Iris pigment epithelial cell (primary cell): ENCODE measurements around the gene TBPL1.
A peak's percentile ranks its signal among the peaks of the same experiment; 100 is the strongest.
"Not testable (repeated sequence)": the region's sequence is repeated elsewhere in the genome, so short reads cannot be mapped to it uniquely, and the experiment has no call there.

ENCODE experiments used
- DNase-seq: peaks from one replicate; pipeline ENCODE4 v3.0.0-alpha.2; 2011; ENCODE audit warnings: low read depth

Gene TBPL1

GRCh38 chr6:133952815-133953633 lies at the start of gene TBPL1:
TBPL1 (plus strand) TSS chr6:133953224; CDS start chr6:133980126, 26,902 bp downstream.
- peak; percentile 93 for DNase-seq

GRCh38 chr6:133903855-133904254 lies 49.2 kb upstream of the TBPL1 start:
- DNase-seq, result no peak

- no peak for DNase-seq
These were observed 47.0 kb upstream of the TBPL1 start for GRCh38 chr6:133906050-133906449.

- DNase-seq, result peak; percentile 90
These were observed 36.3 kb upstream of the TBPL1 start for GRCh38 chr6:133916650-133917151.

GRCh38 chr6:133917781-133918180 lies 35.2 kb upstream of the TBPL1 start:
- DNase-seq, result no peak

- DNase-seq, result no peak
These were observed 34.7 kb upstream of the TBPL1 start for GRCh38 chr6:133918208-133918930.

- DNase-seq, result no peak
These were observed 33.7 kb upstream of the TBPL1 start for GRCh38 chr6:133919362-133919761.

- peak; percentile 78 for DNase-seq
These were observed 31.7 kb upstream of the TBPL1 start for GRCh38 chr6:133921249-133921859.

- DNase-seq, result peak; percentile 75
These were observed 29.0 kb upstream of the TBPL1 start for GRCh38 chr6:133923938-133924593.

- DNase-seq, result not testable (repeated sequence)
These were observed 21.8 kb upstream of the TBPL1 start for GRCh38 chr6:133931221-133931620.

GRCh38 chr6:133936352-133936751 lies 16.7 kb upstream of the TBPL1 start:
- not testable (repeated sequence) for DNase-seq

- no peak for DNase-seq
These were observed 15.1 kb upstream of the TBPL1 start for GRCh38 chr6:133937909-133938308.

- no peak for DNase-seq
These were observed 14.5 kb upstream of the TBPL1 start for GRCh38 chr6:133938533-133938932.

- DNase-seq, result no peak
These were observed 13.0 kb upstream of the TBPL1 start for GRCh38 chr6:133939778-133940667.

GRCh38 chr6:133945158-133945557 lies 7.9 kb upstream of the TBPL1 start:
- DNase-seq, result peak; percentile 44

- DNase-seq, result no peak
These were observed 5.6 kb upstream of the TBPL1 start for GRCh38 chr6:133947302-133947900.

- no peak for DNase-seq
These were observed 4.6 kb upstream of the TBPL1 start for GRCh38 chr6:133948472-133948871.

- DNase-seq, result no peak
These were observed 1.8 kb upstream of the TBPL1 start for GRCh38 chr6:133951227-133951626.

- DNase-seq, result peak; percentile 80
These were observed 876 bp upstream of the TBPL1 start for GRCh38 chr6:133951881-133952814.
